NCI-H460 (cell line): ENCODE results near the gene TMEM151A. TPM values are rescaled to one million over a fixed set of nuclear protein-coding genes. Genes with fewer than 3 reads are reported as not detected.

ENCODE experiments used
- DNase-seq: peaks from one replicate; pipeline ENCODE4 v3.0.0-alpha.2; 2016; ENCODE audit warnings: low read depth; ENCODE audit errors: extremely low read depth
- total RNA-seq: library from RNA; depleted of rRNA; stranded (reverse); fragments of >200 nt; shearing (Covaris generic); gene quantifications from 2 replicates; pipeline ENCODE4 v1.2.3, GENCODE V29; 2014

TMEM151A gene
- total RNA-seq, 1 experiment from 2014 or later = 0.32 TPM

DNA sequence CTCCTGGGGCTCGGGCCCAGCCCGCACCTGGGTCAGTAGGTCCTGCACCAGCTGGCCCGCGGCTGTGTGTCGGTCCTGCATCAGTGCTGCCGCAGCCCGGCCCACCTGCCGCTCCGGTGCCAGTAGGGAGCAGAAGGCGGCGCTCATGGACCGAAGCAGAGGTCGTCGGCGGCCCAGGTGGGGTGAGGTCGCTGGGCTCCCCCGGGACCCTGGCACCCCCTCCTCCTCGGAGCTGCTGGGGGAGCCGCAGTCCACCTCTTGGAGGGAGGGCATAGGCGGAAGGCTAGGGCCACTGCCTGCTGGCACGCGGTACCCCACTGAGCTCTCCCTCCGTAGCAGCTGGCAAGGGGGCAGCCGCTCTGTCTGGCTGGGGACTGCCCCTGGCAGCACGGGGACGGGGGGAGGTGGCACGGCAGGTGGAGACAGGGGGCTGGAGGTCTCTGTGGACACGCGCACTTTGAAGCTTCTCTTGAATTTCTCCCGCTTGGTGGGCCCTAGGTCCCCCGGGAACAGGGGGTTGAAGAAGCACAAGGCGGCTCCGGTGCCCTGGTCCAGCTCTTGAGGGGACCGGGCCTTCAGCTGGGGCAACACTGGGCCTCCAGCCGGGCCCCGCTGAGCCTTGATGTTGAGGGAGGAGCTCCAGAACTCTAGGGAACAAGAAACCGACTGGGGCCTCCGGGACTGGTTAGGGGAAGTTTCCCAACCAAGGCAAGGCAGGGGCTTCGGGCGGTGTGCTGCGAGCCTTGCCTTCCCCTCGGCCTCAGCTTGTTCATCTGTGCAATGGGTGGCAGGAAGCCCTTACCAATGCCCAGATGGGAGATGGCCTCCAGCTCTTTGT lies 43.1 kb downstream of the TMEM151A start:
- no peak for DNase-seq

DNA sequence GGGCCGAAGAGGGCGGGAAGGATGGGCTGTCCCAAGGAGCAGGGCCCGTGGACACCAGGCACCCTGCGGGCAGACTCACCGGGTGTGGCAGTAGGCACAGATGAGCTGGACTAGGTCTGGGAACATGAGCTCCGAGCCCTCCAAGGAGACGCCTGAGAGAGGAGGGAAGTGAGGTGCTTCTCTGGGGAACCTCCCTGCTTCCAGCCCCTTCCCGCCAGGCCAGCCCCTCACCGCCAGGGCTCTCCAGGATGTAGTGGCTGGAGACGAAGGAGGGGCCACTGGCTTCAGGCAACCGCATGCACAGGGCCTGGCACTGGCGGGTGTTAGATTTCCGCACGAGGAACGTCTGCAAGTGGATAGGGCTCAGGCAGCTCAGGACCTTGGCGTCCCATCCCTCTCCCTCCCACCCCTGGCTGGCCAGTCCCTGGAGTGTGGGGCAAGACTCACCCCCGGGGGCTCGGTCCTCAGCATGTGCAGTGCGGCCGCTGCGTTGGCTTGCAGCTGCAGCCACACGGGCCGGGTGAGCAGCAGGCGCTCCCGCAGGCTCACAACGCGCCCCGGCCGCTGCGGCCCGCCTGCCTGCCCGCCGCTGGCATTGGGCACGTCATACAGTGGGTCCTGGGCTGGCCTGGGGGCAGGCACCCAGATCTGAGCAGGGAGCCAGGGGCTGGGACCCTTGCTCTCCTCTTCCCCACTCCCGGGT lies 44.0 kb downstream of the TMEM151A start:
- no peak for DNase-seq

DNA sequence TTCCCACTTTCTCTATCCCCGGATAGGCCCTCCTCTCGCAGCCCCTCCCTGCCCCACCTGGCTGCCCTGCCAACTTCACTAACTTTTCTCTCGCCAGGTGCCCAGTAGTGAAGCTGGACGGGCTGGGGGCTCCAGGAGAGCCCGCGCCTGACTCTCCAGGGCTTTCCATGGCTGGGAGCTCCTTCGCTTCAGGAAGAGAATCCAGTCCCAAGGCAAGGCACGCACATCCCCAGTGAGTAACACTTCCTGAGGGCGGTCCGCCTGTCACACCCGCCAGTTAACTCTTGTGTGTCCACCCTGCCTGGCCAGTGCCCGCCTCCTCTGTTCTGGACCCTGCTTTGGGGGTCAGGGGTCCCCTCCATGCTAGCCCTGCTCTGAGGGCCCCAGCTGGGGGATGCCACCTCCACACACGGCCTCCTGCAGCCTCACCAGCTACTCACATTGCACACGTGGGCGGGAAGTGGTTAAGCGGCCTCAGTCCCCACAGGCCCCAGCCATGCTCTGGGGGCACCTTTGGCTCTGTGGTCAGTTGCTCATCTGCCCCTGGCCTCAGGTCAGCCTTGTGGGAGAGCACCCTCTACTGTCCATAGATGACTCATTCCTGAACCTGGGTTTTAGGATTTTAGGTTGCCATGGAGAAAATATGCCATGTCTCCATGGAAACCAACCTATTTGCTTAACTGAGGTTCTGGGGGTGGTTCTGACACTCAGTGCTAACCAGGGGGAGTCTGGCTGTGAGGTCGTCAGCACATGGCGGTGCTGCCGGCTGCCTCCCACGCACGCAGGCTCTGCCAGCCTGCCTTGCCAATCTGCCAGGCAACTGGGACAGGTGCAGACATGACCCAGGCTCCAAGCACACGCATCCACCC lies 44.8 kb downstream of the TMEM151A start, which contains the start of gene RIN1:
Gene RIN1, minus strand, starts transcription at position 201 of the 869 bp plus-strand sequence. Its CDS starts 32 bp downstream, at position 169.
- peak; percentile 67 for DNase-seq

DNA sequence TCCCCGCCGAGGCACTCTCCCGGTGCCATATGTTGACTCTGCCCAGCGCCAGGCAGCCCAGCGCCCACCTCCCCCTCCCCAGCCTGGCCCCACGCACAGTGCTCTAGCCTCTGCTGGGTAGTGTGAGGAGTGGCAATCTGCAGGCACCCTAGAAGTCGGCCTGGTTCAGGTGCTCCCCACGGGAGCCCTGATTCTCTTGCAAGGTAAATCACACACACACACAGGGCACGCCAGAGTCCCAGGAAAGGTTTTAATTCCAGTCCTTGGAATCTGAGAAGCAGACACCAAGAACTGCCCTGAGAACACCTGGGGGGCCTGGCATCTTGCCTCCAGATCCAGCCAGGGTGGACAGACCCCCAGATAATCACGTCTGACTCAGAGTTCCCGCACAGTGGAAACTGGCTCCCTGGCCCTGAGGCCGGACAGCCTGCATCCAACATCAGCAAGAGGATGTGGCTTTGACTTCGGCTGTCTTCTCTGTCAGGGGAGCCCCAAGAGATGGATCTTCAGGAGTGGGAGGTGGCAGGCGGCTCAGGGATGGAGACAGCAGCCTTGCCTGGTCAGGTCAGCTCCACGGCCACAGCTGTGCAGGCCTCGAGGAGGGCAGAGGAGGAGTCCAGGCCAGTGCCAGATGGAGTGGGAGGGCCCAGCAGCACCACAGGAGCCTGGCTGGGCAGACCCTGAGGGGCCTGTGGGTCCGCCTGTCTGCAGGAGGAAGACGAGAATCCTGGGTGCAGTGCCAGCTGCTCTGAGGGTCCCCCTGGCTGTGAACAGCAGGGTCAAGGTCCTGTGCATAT lies 45.6 kb downstream of the TMEM151A start:
- DNase-seq = no peak

DNA sequence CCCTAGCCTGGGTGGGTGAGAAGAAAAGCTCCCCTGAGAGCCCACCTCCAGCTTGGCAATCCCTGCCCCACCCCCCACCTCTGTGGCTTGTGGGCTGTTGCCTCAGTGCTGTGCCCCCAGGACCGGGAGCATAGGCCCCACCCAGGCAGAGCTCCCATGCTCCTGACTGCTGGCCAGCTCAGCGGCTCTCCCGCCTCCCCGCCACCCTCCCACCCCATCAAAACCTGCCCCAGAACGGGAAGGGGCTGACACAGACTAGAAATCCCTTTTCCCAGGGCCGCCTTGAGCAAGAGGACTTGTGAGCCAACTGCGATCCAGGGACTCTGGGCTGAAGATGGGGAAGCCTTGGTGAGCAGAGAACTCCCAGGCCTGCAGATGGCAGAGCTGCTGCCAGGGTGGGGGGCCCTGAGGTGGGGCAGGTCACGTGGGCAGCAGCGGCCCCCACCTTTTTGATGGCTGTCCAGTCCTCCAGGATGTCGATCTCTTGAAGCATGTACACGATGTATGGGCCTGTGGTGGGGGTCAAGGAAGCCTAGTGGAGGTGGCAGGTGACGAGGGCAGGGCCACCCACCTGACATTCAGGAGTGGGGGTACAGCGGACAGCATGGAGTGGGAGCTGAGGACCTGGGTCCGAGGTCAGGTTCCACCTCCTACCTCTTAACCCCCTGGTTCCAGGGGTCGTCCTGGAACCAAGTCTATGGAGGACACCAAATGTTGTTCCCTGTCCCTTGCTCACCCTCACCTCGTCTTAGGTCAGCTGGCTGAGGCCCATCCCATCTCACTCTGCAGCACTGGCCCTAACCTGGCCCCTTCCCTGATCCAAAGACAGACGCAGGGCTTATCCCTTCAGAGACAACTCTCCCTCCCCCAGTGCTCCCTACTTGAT lies 46.8 kb downstream of the TMEM151A start:
- DNase-seq = no peak

DNA sequence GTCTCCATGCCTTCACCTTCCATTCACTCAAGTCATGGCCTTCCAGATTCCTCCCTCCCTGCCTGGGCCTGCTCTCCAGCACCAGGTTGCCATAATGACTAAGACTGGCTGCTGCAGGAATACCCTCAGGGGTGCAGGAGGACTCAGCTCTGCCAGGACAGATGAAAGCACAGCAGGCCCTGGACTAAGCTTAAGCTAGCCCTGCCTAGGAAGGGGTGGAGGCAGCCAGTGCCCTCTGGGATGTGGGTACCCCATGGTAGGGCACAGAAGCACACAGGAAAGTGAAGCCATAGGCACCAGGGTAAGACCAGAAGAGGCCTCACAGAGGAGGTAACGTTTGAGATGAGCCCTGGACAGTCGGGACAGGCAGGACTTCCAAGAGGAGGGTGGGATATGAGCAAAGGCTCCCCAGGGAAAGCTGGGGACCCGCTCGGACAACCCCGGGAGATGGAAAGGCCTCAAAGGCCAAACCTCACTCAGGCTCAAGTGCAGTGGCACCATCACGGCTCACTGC lies 47.5 kb downstream of the TMEM151A start:
- no peak for DNase-seq

DNA sequence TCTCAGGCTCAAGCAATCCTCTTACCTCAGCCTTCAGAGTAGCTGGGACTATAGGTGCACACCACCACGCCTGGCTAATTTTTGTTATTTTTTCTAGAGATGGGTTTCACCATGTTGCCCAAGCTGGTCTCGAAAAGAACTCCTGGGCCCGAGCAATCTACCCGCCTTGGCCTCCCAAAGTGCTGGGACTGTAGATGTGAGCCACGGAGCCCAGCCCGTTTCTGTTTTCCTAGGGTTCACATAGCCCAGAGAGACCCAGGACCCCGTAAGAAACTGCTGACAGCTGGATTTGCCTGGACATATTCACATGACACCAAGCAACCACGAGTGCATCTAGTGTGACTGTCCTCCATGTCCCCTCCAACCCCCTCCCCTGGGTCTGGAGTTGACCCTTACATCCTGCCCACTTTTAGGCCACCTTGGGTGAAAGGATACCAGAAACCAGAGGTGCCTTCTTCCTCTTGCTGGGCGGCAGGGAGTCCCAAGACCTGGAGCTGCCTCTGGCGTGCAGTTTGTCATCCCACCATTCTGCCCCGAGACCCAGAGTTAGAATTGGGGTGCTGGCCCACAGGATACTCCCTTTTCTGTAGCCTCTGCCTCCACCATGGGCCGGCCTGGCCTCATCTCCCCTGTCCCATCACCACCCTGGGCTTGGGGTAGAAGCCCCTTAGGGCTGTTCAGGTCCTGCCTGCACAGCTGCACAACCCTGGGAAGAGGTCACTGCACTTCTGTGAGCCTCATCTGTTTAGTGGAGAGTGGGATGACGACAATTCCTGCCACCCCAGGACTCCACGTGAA lies 48.2 kb downstream of the TMEM151A start:
- no peak for DNase-seq

DNA sequence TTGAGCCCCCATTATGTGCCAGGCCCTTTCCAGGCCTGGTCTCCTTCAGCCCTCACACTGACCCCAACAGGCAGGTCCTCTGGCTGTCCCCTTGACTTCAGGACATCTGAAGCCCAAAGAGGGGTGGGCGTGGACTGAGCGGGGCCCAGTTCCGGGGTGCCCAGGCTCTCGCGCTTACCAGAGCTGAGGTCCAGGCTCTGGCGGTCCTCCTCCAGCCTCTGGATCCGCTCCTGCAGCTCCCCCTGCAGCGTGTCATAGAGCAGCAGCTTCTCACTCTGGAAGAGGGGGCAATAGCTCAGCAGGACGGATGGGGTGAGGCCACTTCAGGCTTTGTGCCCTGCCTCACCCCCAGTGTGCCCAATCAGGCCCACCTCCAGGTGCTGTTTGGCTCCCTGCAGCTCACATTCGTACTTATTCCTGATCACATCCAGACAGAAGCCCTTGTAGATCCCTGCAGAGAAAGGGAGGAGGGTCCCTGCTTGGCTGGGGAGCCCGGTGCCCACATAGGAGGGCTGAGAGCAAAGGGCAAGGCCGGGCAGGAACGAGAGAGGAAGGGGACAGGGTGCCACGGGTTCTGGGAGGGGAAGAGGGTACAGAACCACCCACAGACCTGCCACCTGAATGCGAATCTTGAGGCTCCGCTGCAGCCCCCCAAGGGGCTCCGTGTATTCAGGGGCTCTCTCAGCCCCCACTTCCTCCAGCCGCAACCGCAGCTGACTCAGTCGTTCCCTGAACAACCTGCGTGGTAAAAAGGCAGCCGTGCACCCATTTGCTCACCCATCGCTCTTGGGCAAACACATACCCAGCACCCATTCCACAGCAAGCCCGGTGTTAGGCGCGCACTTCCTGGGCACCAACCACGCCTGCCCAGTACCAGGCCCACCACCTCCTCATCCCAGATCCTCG lies 49.2 kb downstream of the TMEM151A start:
- DNase-seq = no peak

DNA sequence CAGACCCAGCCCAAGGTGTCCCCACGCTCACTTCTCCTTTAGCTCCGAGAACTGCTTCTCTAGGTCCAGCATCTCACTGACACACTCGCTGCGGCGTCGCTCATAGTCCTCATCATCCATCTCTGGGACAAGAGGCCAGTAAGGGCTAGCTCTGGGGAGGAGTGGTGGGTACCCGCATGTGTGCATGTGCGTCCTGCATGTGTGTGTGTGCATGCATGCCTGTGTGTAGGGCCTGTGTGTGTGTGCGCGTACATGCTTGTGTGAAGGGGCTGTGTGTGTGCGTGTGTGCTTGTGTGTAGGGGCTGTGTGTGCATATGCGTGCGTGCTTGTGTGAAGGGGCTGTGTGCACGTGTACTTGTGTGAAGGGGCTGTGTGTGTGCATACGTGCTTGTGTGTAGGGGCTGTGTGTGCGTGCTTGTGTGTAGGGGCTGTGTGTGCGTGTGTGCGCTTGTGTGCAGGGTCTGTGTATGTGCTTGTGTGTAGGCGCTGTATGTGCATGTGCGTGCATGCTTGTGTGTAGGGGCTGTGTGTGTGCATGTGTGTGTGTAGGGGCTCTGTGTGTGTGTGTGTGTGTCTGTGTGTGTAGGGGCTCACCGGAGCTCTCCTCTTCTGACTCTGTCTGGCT lies 49.9 kb downstream of the TMEM151A start:
- DNase-seq = no peak

DNA sequence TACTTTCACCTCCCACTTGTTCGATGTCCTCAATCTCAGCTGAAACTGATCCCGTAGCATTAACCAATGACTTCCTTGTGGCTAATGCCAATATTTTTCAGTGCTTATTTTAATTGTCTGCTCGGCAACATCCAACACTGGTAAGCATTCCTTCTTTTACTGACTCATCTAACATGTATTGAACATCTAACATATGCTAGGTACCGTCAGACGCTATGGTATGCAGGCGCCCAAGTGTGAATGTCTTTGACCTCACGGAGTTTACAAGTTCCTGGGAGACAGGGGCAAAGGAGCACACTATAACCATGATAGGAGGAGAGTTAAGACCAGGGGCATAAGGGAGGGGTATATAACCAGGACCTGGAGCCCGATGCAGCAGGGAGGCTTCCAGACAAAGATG lies 51.5 kb downstream of the TMEM151A start:
- DNase-seq = no peak

DNA sequence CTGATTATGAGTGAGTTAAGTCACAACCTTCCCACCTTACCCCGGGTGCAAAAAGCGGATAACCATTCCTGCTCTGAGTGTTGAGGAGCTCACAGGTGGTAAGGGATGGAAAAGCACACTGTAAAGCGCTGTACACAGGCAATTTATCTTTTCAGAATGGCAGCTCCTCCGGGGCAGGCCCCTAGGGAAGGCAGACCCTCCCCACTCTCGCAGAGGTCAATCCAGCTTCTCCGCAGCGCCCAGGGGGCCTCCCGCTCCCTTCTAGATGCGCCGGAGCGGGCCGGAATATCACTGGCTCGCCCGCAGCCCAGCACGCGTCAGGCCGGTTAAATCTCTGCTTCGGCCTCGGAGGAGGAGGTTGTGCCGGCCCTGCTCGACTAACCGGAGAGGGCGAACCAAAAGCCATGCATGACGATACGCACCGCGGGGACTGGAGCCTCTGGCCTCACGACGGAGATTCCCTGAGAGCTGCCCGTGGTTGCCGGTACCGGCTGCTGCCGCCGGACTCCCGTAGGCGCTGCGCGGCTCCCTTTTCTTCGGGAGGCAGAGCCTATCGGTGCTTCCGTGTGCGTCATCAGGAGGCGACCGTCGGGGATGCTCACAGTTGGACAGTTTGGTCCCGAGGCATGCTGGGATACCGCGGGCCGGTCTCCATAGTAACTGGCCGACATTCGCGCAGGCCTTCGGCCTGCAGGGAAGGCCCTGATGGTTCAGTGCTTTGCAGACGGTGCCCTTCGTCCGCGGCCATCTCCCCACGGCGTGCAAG lies 53.0 kb downstream of the TMEM151A start, which contains the start of gene BRMS1:
Gene BRMS1, minus strand, starts transcription at position 555 of the 766 bp plus-strand sequence. CDS start 2,870 bp downstream, outside the sequence.
- peak; percentile 92 for DNase-seq

DNA sequence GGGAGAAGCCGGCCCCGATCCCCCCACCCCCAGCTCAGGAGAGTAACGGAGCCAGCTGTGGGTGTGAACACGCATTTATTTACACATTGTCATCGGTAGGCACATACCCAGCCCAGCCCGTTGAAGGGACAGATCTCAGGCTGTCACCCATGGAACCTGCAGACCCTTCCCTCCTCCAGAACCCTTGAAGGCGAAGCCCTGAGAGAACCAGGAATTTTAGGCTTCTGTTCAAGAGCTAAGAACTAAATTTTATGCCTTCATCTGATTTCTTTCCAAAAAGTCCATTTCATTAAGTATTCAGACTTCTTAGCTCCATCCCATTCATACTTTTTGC lies 53.6 kb downstream of the TMEM151A start:
- DNase-seq = no peak
